Psoas muscle (tissue), 8 donors: ENCODE results near the gene FHOD1. TPM values are rescaled to one million over a fixed set of nuclear protein-coding genes. Genes with fewer than 3 reads are reported as not detected.

ENCODE experiments used
- ATAC-seq, 4 donors: fragments of 200-7000 bp; cut with Tn5 transposase; one replicate each; pipeline ENCODE4 v1.9.1; 2020; ENCODE audit warnings: moderate library complexity in 3 of 4, mild to moderate bottlenecking in 2 of 4
- DNase-seq, 2 donors: peaks; one replicate each; pipeline ENCODE4 v3.0.0-alpha.2; 2020
- H3K27ac ChIP-seq: fragments of 200-600 bp; one replicate; pipeline ENCODE4 v1.8.0; 2022
- H3K27me3 ChIP-seq, 3 donors: fragments of 200-600 bp in 1 of 3; one replicate each; pipeline versions ENCODE4 v1.6.1 to v1.8.0; 2013 to 2022; ENCODE audit warnings: low read length in 2 of 3, mild to moderate bottlenecking in 2 of 3, moderate library complexity in 1 of 3; ENCODE audit not compliant: insufficient read depth in 3 of 3
- H3K36me3 ChIP-seq, 2 donors: fragments of 200-600 bp in 1 of 2; one replicate each; pipeline versions ENCODE4 v1.6.1 to v1.8.0; 2013 to 2022; ENCODE audit warnings: low read depth in 1 of 2, mild to moderate bottlenecking in 1 of 2, moderate library complexity in 1 of 2; ENCODE audit not compliant: insufficient read depth in 1 of 2
- H3K4me1 ChIP-seq: fragments of 200-600 bp; one replicate; pipeline ENCODE4 v1.8.0; 2022
- H3K4me3 ChIP-seq: fragments of 200-600 bp; one replicate; pipeline ENCODE4 v1.8.0; 2022; ENCODE audit warnings: mild to moderate bottlenecking
- H3K9me3 ChIP-seq: fragments of 200-600 bp; one replicate; pipeline ENCODE4 v1.8.0; 2022
- CTCF ChIP-seq: fragments of 200-600 bp; IDR thresholded peaks from one replicate; pipeline ENCODE4 v1.8.0; 2022; ENCODE audit warnings: antibody characterized with exemption
- WGBS, 3 donors: extraction: QIAGEN DNeasy Blood & Tissue Kit; methylation state at CpG; one replicate each; pipeline versions ENCODE4 v1.1.6 to v1.1.7; 2013; 5-methylcytosine and 5-hydroxymethylcytosine counted together
- intact Hi-C, 2 donors: fragments of 100-400 bp; cut with DNase I; formaldehyde crosslinking; loops; one replicate each; pipeline versions ENCODE4 v1.11.0 to v1.14.2; 2022
- polyA plus RNA-seq, 3 donors: library from polyadenylated mRNA; stranded (reverse); fragments of 200-250 nt; gene quantifications; one replicate each; pipeline ENCODE4 v1.2.3, GENCODE V29; 2013
- total RNA-seq, 4 donors: library from RNA; stranded (reverse); fragmentation: NEBNext Ultra II Directional in 2 of 4; extraction: Animal tissue kit (Norgen Biotek cat#: 25700) in 2 of 4; gene quantifications; one replicate each; pipeline versions ENCODE4 v1.2.1 to v1.2.4, GENCODE V29; 2021 to 2023
- donor health status: healthy with polysubstance abuse.
- donor health status: DM: no; HTN: no; CAD: no; lungs with moderate emphysema.
- donor health status: Bipolar disorder and iron deficiency.
- donor health status: healthy.
- donor health status: DM: yes; HTN: yes; CAD: no.
- donor health status: DM: no; HTN: no; CAD: no.
- donor health status: DM: no; HTN: no; CAD: no.
- donor health status: DM: yes; HTN: yes; CAD: no.

The FHOD1 gene
- total and polyA plus RNA-seq, 7 donors, result 16.9 to 154 (median 61.5) TPM

- TF ChIP-seq CTCF, result no peak
- H3K36me3 ChIP-seq, result peaks cover 0 to 6% of the 10 kb centered on the region in 2 donors
- peaks cover 10% of the 10 kb centered on the region for H3K4me1 ChIP-seq
- ATAC-seq, result no peak
- H3K4me3 ChIP-seq, result no peak overlapping the region
- WGBS, 3 donors, result 66 to 76% (median 73%) methylated on average over 11 of the region's 11 CpGs
- peak; percentile 7 to 39 for DNase-seq
- no peak overlapping the region for H3K27ac ChIP-seq
- intact Hi-C loops, result loop anchor here (5.0 to 10.0 kb wide), 2 partner anchors 157 to 394 kb away; partner anchors contain the start of gene ZDHHC1 (in 1 of the 2)
- no peaks in the 10 kb centered on the region for H3K27me3 ChIP-seq
- no peaks in the 10 kb centered on the region for H3K9me3 ChIP-seq
Observed at GRCh38 chr16:67258161-67258835, 11.0 kb upstream of the FHOD1 start.

- Histone ChIP-seq H3K4me1 (peaks cover 10% of the 10 kb centered on the region), H3K4me3 (no peak overlapping the region), H3K27me3 (no peaks in the 10 kb centered on the region), H3K27ac (no peak overlapping the region), H3K9me3 (no peaks in the 10 kb centered on the region), H3K36me3 (peaks cover 0 to 6% of the 10 kb centered on the region in 2 donors)
- no peak for TF ChIP-seq CTCF
- DNase-seq (peak; percentile 2 to 33), ATAC-seq (no peak)
- intact Hi-C loops, result loop anchor here (5.0 to 10.0 kb wide), 2 partner anchors 157 to 395 kb away; partner anchors contain the start of gene ZDHHC1 (in 1 of the 2)
- WGBS, 3 donors, result 70 to 82% (median 74%) methylated on average over 4 of the region's 4 CpGs
Observed at GRCh38 chr16:67257486-67258160, 10.3 kb upstream of the FHOD1 start.

- WGBS, 3 donors, result 93 to 96% (median 94%) methylated on average over 11 of the region's 11 CpGs
- no peaks in the 10 kb centered on the region for H3K27me3 ChIP-seq
- no peak overlapping the region for H3K27ac ChIP-seq
- TF ChIP-seq CTCF, result no peak
- no peak overlapping the region for H3K4me3 ChIP-seq
- H3K36me3 ChIP-seq, result peaks cover 0 to 6% of the 10 kb centered on the region in 2 donors
- DNase-seq (peak in 1 of 2 donors; percentile 36), ATAC-seq (no peak)
- peaks cover 10% of the 10 kb centered on the region for H3K4me1 ChIP-seq
- H3K9me3 ChIP-seq, result no peaks in the 10 kb centered on the region
- intact Hi-C loops, result loop anchor here (5.0 to 10.0 kb wide), 2 partner anchors 158 to 396 kb away; partner anchors contain the start of gene ZDHHC1 (in 1 of the 2)
Observed at GRCh38 chr16:67256701-67257230, 9.5 kb upstream of the FHOD1 start.

GRCh38 chr16:67255553-67256221 is 8.4 kb upstream of the FHOD1 start:
- WGBS, 3 donors, result 95 to 99% (median 96%) methylated on average over 17 of the region's 17 CpGs
- H3K4me3 ChIP-seq, result no peak overlapping the region
- TF ChIP-seq CTCF, result no peak
- ATAC-seq (no peak), DNase-seq (peak; percentile 6 to 28)
- no peaks in the 10 kb centered on the region for H3K9me3 ChIP-seq
- no peak overlapping the region for H3K27ac ChIP-seq
- peaks cover 0 to 6% of the 10 kb centered on the region in 2 donors for H3K36me3 ChIP-seq
- peaks cover 5% of the 10 kb centered on the region for H3K4me1 ChIP-seq
- no peaks in the 10 kb centered on the region for H3K27me3 ChIP-seq
- intact Hi-C loops, result loop anchor here (5.0 to 10.0 kb wide), 2 partner anchors 159 to 397 kb away; partner anchors contain the start of gene ZDHHC1 (in 1 of the 2)
